ENCODE measurements around the gene SPAG6. TPM values are rescaled to one million over a fixed set of nuclear protein-coding genes. Genes with fewer than 3 reads are reported as not detected.
A peak's percentile ranks its signal among the peaks of the same experiment; 100 is the strongest.

The SPAG6 gene
- polyA plus RNA-seq, 3 donors: 0.11 to 0.13 TPM; not detected in 1

GRCh38 chr10:22429981-22430421 lies 84.7 kb downstream of the SPAG6 start:
- no peaks in the 10 kb centered on the region for H3K79me2 ChIP-seq (ENCODE audit: insufficient read depth, low read length)
- peaks cover 10 to 16% of the 10 kb centered on the region in 2 donors for H3K4me1 ChIP-seq (ENCODE audit: control insufficient read depth in 1 of 2, insufficient read depth in 2 of 2, low read length in 2 of 2)
- intact Hi-C loops (cut with micrococcal nuclease): loop anchor here (10.0 kb wide), 5 partner anchors 55 to 425 kb away; partner anchors contain the start of genes SPAG6 (in 2 of the 2) and DNAJC1 (in 1 of the 2)
- peaks cover 16% of the 10 kb centered on the region for H3K4me1 Mint-ChIP-seq
- no peak overlapping the region for H3K9ac ChIP-seq (ENCODE audit: insufficient read depth, low read length, poor library complexity, severe bottlenecking)
- no peak overlapping the region for H2AFZ ChIP-seq (ENCODE audit: insufficient read depth, low read depth, low read length, poor library complexity, severe bottlenecking)
- H3K9me3 ChIP-seq (replicated peaks in 1 of 2; ENCODE audit: control insufficient read depth in 1 of 2, insufficient read depth in 1 of 2, low read length in 2 of 2): no peaks in the 10 kb centered on the region
- 84% methylated on average over 4 of the region's 8 CpGs for WGBS (ENCODE audit: insufficient coverage)
- H3K36me3 Mint-ChIP-seq: no peaks in the 10 kb centered on the region
- H4K20me1 ChIP-seq (ENCODE audit: insufficient read depth, low read length): no peaks in the 10 kb centered on the region
- no peak overlapping the region for H3K4me3 ChIP-seq (replicated peaks in 1 of 3; ENCODE audit: low read depth in 2 of 3, low read length in 3 of 3)
- no peak overlapping the region for H3K4me2 ChIP-seq (replicated peaks; ENCODE audit: extremely low read depth, low read length, poor library complexity, severe bottlenecking)
- H3K27ac Mint-ChIP-seq: no peak overlapping the region
- H3K4me3 Mint-ChIP-seq: no peak overlapping the region
- peaks cover 3 to 12% of the 10 kb centered on the region in 2 donors for H3K27me3 ChIP-seq (ENCODE audit: control insufficient read depth in 2 of 2, insufficient read depth in 2 of 2, low read length in 2 of 2)
- peaks cover 0 to 2% (median 0%) of the 10 kb centered on the region in 7 donors for H3K9me3 Mint-ChIP-seq
- H3K27ac ChIP-seq (ENCODE audit: low read depth in 1 of 2, low read length in 2 of 2): no peak overlapping the region
- no peak for DNase-seq
- H3K27me3 Mint-ChIP-seq (ENCODE audit: low read depth in 3 of 3): peaks cover 10 to 25% (median 14%) of the 10 kb centered on the region in 3 donors
- no peaks in the 10 kb centered on the region for H3K36me3 ChIP-seq (replicated peaks in 1 of 2; ENCODE audit: control insufficient read depth in 1 of 2, insufficient read depth in 2 of 2, low read length in 2 of 2)
- TF ChIP-seq CTCF (IDR thresholded peaks at IDR 0.05): no peak

DNA sequence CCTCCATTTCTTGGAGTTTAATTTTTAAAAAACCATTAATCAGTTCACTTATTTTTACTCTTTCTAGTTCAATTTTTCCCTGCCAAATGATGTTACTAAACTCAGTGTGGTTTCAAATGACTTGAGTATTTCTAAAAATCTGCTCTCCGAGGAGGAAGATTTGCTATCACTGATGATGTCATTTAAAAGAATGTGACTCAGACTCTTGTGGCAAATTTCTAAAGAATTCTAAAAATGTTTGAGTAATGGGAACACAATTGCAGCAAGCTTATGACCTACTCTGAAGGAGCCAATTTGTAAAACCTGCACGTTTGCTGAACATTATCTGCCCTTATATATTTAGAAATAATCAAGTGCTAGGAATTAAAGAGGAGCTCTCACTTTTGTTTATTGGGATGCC lies 88.6 kb downstream of the SPAG6 start:
- no peak for TF ChIP-seq CTCF (IDR thresholded peaks at IDR 0.05)
- Histone ChIP-seq H3K4me2 (replicated peaks; ENCODE audit: extremely low read depth, low read length, poor library complexity, severe bottlenecking) (peak overlapping the region; percentile 5), H3K4me1 (ENCODE audit: control insufficient read depth in 1 of 2, insufficient read depth in 2 of 2, low read length in 2 of 2) (peaks cover 28 to 44% of the 10 kb centered on the region in 2 donors), H3K79me2 (ENCODE audit: insufficient read depth, low read length) (no peaks in the 10 kb centered on the region), H4K20me1 (ENCODE audit: insufficient read depth, low read length) (no peaks in the 10 kb centered on the region), H3K4me3 (replicated peaks in 1 of 3; ENCODE audit: low read depth in 2 of 3, low read length in 3 of 3) (no peak overlapping the region), H3K27ac (ENCODE audit: low read depth in 1 of 2, low read length in 2 of 2) (peak overlapping the region in 1 of 2 donors; percentile 49), H3K9me3 (replicated peaks in 1 of 2; ENCODE audit: control insufficient read depth in 1 of 2, insufficient read depth in 1 of 2, low read length in 2 of 2) (no peaks in the 10 kb centered on the region), H3K27me3 (ENCODE audit: control insufficient read depth in 2 of 2, insufficient read depth in 2 of 2, low read length in 2 of 2) (peaks cover 3 to 18% of the 10 kb centered on the region in 2 donors), H3K9ac (ENCODE audit: insufficient read depth, low read length, poor library complexity, severe bottlenecking) (no peak overlapping the region), H2AFZ (ENCODE audit: insufficient read depth, low read depth, low read length, poor library complexity, severe bottlenecking) (no peak overlapping the region), H3K36me3 (replicated peaks in 1 of 2; ENCODE audit: control insufficient read depth in 1 of 2, insufficient read depth in 2 of 2, low read length in 2 of 2) (no peaks in the 10 kb centered on the region)
- Mint-ChIP-seq H3K9me3 (peaks cover 0 to 4% (median 0%) of the 10 kb centered on the region in 7 donors), H3K4me1 (peaks cover 35% of the 10 kb centered on the region), H3K27ac (peak overlapping the region in 5 of 7 donors; percentile 56 to 82 (median 77)), H3K4me3 (no peak overlapping the region), H3K27me3 (ENCODE audit: low read depth in 3 of 3) (peaks cover 13 to 35% (median 15%) of the 10 kb centered on the region in 3 donors), H3K36me3 (peaks cover 0 to 3% of the 10 kb centered on the region in 2 donors)
- intact Hi-C loops (cut with micrococcal nuclease): loop anchor here (10.0 kb wide), 5 partner anchors 59 to 429 kb away; partner anchors contain the start of genes SPAG6 (in 2 of the 2) and DNAJC1 (in 1 of the 2)
- DNase-seq: peak; percentile 70 to 83 (median 83)
- WGBS (ENCODE audit: insufficient coverage): 0% methylated on average over 1 of the region's 2 CpGs

Measured in CD14-positive monocyte (primary cell).